HG02938 (cell line): Measurements from ENCODE around the gene DOCK1.

ENCODE experiments used
- ATAC-seq: cut with Tn5 transposase; IDR thresholded peaks from one replicate; pipeline ENCODE4 v1.9.1; 2021; ENCODE audit warnings: mild to moderate bottlenecking, moderate library complexity; ENCODE audit not compliant: unreplicated experiment

Gene DOCK1

DNA sequence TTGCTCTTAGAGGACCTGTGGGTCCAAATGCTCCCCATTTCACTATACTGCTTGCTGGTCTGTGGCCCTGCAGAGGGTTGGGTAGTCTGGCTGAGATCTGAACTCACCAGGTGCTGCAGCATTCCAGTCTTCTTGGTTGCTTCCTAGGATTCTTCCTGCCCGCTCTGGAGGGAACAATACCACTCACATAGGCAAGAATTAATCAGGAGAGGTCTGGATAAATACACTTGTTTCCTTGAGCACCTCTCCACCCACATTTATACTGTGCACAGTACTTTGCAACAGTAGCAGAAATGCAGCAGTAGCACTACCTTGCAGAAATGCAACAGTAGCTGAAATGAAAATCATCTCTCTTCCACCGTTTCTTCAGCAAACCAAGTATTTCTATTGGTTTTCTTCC is 165.9 kb downstream of the DOCK1 start:
- no peak for ATAC-seq

DNA sequence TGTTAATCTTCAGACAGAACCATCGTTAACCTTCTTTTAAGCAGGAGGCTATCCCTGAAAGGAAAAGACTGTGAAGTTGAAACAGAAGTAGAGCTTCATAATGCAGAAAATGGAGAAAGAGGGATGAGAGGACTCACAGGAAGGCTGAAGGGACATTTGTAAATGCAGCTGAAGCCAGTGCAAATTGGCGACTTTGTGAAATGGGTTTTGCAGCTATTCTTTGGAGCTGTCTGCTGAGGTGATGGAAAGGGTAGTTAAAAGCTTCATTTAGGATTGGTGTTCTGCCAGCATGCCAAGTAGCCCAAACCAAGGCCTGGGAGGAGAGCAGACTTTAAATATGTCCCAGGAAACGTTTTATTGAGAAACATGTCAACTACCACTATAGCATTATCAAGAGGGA is 168.4 kb downstream of the DOCK1 start:
- ATAC-seq: no peak

DNA sequence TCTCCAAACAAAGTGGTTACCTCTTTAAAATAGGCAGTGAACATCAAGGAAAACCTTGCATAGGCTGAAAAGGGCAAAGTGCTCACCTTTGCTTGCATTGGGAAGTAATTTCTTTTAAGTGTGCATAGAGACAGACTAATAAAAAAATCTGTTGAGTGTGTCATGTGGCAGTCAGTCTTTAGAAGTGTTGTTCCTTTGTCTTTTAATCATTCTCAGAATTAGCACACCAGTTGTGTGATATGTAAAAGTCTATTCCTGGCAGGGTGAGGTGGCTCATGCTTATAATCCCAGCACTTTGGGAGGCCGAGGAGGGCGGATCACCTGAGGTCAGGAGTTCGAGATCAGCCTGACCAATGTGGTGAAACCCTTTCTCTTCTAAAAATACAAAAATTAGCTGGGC is 174.2 kb downstream of the DOCK1 start:
- no peak for ATAC-seq

DNA sequence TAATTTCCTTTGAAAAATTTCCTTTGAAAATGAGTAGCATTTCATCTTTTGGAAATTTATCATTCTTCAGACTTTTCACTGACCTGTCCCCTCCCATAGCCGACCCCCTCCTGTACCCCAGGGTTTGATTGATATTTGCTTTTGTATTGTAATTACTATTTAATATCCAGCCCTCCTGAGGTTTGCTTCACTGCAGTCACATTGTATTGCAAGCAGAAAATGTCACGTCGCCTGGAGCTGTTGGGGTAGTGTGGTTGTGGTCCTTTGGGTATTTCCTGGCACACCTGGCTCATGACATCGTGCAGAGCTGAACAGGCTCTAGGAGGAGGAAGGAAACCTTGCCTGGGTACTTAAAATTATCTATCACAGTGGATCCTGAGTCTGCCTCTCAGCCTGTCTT is 175.1 kb downstream of the DOCK1 start:
- ATAC-seq: no peak

DNA sequence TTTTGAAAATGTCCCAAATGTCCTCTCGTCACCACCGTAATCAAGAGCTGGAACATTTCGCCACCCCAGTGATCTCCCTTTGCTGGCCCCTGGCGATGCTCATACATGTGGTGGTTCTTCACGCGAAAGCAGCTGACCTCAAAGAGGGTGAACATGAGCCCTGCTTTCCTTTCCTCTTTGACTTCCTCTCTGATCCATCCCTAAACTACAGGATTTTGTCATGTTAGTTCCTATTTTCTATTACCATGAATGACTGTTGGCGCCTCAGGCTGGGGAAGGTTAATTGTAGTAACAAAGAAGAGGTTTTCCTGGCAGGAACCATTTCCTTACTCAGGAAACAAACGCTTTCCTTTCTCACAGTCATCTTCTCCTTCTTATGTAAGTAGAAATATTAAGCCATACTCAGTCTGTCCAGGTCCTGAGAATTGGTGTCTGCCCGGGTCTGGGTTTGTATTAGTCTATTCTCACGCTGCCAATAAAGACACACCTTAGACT is 176.7 kb downstream of the DOCK1 start:
- ATAC-seq: no peak

DNA sequence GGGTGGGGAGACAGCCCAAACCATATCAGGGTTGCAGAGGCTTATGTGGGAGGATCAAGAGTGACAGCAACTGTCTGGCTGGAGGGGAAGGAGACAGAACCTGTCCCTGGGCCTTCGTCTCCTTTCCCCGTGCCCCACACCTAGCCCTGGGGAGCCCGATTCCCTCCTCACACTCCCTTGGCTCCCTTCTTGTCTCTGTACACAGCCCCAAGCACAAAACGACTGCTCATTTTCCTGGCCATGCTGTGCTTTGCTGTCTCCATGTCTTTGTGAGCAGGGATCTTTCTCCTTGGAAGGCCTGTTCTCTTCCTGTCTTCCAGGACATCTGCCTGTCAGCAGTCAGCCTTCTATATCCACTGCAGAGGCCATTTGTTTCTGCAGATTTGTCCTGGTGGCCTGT is 177.4 kb downstream of the DOCK1 start:
- ATAC-seq: no peak

DNA sequence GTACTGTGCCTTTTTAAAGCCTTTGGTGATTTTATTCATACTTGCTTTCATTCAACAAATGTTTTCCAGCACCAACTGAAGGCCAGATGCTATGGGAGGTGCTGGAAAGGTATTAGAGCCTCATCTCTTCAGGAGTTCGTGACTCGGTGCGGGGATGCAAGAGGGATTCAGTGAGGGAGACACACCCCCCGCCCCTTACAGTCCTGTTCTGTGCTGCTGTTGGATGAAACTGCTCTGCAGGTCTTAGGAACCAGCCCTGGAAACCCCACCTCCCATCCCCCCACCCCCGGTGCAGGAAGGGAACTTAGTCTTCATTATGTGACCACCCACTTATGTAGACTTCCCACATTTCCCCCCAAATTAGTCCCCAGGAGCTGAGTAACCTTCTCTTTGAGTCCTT is 180.7 kb downstream of the DOCK1 start:
- ATAC-seq: no peak

DNA sequence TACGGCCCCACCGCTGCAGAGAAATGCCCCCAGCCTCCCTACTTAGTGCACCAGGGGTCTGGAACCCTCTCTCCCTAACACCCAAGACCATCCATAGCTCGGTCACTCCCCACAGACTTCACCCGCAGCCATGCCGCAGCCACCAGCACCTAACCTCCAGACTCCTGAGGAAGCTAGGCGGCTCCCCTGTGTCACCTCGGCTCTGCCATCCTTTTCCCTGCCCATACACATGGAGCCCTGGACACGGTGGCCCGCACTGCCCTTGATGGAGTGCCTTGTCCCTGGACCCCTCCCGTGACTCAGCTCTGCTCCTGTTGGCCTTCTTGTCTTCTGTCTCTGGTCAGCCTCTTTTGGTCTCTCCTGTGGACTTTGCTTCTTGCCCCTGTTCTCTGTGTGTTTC is 183.7 kb downstream of the DOCK1 start:
- ATAC-seq: no peak

DNA sequence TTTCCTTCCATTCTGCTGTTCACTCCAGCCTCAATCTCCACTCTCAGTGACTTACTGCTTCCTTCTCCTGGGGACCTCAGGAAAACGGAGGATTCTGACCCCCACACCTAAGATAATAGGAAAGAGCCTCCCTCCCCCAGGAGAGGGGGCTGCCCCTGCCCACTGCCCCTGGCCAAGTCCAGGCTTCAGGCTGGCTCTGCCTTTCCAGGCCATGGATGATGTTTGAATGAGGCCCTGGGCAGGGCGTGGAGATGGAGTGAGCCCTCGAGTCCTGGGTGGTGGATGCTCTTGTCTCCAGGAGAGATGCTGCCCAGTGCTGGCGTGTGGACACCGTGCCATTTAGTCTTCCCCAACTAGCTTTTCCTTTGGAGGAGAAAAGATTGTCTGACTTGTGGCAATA is 184.2 kb downstream of the DOCK1 start:
- no peak for ATAC-seq

DNA sequence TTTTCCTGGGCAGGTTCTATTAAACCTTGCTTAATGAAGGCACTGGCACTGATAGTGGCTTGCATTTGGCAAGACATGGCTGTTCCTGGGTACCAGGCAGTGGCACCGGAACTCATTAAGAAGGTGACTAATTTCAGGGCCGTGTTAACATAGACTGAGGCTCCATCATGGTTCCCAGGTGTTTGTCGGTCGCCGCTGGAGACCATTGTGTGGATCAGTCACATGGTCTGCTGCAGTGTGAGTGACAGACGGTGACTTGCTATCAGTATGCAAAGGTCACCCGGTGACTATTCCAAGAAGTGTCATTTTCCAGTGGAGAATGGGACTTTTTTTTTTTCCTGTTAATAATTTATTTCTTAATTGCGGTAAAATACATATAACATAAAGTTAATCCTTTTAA is 184.9 kb downstream of the DOCK1 start:
- ATAC-seq: no peak

DNA sequence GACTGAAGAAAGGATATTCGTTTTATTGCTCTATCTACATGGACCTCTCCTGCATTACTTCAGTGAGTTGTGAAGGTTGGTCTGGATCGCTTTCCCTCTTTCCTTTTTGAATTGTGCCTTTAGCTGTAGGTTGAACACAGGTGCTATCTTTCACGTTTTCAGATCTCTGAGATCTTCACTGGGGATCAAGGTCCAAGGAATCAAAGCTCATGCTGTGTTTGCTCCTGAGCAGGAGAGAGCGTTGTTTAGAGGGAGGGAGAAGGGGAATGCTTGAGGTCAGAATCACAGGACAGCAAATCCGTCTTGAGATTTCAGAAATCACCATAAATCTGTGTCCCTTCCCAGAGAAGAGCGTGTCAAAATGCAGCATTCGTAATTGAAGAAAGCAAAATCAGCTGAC is 186.1 kb downstream of the DOCK1 start:
- no peak for ATAC-seq

DNA sequence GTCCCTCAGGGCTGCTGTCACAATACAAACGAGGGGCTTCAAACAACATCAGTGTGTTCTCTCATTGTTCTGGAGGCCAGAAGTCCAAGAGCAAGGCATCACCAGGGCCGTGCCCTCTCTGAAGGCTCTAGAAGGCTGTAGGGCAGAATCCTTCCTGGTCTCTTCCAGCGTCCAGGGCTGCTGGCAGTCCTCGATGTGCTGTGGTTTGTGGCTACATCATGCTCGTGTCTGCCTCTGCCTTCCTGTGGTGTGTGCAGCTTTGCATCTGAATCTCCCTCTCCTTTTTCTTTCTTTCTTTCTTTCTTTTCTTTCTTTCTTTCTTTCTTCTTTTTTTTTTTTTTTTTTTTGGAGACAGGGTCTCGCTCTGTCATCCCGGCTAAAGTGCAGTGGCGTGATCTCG is 187.7 kb downstream of the DOCK1 start:
- no peak for ATAC-seq

DNA sequence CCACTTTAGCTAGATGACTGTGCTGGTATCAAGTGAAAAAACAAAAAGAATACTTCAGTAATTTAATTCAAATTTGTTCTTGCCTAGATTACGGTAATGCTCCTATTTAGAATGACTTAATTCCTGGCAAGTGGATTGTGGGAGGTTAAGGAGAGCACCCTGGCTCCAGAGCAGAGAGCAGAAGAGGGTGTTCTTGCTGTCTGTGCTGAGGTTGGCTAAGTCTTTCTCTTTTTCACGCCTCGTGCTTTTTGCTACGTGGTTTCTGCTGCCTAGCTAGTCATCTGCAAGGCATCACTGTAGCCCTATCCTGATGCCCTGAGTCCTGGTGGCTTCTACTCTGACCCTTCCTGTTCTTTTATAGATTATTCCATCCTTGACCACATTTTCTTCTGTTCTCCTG is 189.8 kb downstream of the DOCK1 start:
- ATAC-seq: no peak

DNA sequence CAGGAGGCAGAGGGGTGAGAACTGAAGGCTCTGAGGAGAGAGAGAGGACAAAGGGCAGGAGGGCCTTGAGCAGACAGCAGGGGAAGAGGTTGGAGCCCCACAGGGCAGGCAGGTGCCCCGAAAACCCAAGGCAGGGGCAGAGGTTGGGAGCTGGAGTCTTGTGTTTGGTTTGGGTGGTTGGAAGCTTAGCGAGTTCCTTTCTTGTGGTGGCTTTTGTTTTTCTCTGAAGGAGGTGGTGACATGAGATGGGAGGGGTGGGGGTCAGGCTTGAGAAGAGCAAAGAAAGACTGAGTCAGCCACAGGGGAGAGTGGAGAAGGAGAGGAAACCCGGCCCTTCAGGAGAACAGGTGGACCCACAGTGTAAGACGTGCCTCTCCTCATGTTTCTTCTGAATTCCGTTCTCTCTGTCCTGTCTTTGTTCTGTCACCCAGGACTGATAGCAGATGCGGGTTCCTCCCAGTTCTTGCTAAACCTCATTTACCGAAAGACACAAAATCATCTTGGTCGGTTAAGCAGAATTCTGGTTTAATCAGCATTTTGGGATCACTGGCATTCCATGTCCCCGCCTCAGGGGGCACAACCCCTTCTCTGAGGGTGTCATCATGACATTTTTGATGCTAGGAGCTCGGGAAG is 195.9 kb downstream of the DOCK1 start:
- no peak for ATAC-seq

DNA sequence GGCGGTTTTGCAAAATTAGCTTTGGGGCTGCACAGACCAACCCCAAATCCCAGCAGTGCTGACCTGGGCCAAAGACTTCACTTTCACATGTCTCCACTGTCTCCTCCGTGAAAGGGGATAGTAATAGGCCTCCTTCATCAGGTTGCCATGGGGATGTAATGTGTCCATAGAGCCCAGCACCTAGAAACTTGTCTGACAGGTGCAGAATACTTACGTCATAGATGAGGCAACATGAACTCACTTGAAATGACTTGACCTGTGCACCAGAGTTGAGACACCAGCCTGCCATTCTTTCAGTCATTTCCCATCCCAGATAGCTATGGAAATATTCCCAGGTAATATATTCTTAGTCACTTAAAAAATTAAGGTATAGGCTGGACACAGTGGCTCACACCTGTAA is 196.9 kb downstream of the DOCK1 start:
- no peak for ATAC-seq

DNA sequence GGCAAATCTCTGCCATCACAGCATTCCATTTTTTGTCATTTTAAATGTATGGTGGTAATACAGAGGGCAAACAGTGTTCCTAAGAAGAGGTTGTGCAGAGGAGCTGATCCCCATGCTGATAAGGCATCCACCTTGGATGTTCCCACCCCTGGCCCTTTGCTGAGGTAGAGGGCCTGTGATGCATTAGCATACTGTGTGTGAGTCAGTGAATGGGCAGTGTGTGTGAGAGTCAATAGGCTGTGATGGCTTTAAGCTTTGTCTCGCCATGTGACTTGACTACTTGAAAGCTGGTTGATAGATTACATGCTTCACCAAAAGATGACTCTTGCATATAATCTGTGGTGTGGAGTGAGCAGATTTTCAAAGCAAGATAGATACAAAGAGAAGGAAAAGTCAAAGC is 209.9 kb downstream of the DOCK1 start:
- ATAC-seq: no peak

DNA sequence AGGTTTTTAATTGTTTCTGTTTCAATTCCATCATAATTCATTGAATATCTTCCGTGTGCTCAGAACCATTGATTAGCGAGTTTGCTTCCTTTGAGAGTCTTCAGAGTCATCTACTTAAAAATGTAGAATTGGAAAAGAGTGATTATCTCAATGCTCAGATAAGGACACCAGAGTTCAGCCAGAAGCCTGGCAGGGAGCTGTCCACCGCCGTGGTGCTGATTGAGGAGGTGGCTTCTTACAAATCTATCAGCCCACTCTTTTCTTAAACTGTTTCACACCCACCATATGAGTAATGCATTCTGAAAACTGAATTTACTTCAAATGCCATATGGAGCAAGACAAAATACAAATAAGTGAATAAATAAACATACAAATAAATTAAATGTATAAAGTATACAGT is 211.9 kb downstream of the DOCK1 start:
- no peak for ATAC-seq

DNA sequence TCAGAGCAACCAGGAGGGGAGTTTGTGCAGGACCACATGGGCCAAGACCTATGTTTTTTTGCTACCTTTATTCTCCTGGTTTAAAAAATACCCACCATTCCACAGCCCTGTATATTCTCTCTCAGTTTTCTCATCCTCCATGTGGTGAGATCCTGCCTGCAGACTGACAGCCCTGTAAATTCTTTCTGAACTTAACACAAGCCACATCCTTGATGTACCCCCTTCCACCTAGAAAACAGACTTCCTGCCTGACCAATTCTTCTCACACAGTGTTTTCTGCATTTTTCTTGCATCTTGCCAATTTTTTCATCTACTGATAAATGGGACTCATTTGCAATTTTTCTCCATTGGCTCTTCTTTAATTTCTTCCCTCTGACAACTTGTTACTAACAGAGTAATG is 212.8 kb downstream of the DOCK1 start:
- ATAC-seq: no peak

DNA sequence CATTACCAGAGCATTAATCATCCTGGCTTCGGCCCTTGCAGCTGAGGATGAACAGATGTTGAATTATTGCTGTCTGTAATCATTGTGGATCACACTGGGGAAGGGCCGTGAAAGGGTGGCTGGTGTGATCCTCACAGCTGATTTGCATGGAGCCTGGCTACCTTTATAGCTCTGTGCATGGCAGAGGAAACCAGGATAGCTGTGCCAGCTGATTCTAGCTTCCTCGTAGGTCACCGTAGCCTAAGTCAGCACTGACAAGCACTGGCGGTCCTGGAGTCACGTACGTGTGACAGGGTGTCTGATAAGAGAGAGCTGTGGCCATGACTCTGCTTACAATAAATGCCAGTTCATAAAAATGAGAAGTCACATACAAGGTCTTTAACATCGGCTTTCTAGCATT is 214.7 kb downstream of the DOCK1 start:
- no peak for ATAC-seq

DNA sequence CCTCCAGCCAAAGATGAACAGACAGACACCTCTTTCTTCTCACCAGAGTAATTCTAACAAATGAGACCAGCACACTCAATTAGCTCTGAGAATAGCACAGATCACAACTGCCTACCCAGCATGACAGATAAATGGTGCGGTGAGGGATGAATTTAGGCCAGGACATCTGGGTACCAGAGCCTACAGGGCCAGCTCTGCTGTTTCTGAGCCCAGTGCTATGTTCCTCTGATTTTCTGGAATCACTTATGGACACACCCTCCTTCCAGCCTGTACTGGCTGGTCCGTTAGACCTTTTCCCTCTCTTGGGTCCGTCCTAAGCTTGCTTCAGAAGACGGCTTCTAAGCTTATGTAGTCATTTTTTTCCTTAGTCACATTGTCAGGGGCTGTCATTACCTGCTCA is 217.6 kb downstream of the DOCK1 start:
- no peak for ATAC-seq

DNA sequence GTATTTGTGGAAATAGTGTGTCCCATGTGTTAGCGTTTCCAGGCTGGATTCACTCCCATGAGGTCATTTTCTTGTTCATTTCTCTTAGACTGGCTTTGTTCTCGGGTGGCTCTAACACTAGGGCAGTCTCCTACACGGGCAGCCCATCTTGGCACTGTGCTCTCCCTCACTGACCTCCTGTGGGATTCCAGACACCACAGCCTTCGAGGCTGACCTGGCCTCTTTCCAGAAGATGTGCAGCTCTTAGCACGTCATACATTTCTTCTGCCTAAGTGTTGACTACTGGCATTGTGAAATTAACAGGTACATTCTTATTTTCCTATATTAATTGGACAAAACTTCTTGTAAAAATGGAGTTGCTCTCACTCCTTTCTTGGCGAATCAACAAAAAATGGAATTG is 218.4 kb downstream of the DOCK1 start:
- no peak for ATAC-seq

DNA sequence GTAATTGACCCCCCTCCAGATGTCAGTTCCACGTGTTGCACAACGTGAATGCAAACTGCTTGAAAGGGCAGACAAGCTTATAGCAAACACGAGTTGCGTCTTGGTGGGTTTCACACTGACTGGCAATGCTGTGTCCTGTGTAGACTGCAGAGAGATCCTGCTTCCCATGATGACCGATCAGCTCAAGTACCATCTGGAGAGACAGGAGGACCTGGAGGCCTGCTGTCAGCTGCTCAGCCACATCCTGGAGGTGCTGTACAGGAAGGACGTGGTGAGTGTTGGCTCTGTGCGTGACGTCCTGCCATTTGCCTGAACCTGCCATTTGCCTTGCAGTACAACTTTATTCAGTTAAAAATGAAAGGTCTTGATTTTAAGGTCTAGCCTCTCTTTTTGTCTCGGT is 220.1 kb downstream of the DOCK1 start:
- ATAC-seq: no peak

DNA sequence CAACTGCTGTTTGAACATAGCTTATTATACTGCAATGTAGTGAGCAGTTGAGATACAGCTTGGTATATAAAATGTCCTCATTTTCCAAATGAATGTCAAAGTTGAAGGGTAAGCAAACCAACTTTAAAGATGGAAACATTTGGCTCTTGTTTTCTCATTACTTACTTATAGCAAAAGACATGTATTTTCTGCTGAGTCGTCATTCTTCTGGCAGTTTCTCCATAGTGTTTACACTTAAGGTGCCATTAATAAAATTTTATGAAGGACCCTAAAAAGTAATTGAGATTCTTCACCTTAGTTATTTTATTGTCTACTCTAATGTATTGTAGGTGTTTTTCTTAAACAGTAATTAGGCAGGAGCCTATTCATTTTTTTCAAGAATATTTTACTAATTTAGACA is 222.6 kb downstream of the DOCK1 start:
- ATAC-seq: no peak

DNA sequence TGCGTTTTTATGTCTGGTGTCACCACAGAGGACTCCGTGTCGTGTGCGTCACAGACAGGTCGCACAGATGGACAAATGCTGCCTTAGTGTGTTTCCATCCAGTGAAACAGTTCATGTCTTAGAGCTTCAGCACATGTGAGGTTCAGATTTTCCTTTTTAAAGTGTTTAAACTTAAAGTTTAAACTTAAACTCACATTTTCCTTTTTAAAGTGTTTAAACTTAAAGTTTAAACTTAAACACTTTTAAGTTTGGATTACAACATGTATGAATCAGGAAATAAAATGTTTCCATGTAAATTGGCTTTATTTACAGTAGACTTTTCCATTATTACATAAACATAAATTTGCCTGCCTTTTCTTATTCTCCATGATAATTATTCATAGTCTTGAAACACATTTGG is 223.9 kb downstream of the DOCK1 start:
- no peak for ATAC-seq
